Gastrocnemius medialis (tissue), 4 donors: ENCODE results near the gene ILKAP. TPM values are rescaled to one million over a fixed set of nuclear protein-coding genes. Genes with fewer than 3 reads are reported as not detected.

Experiments used
- ATAC-seq, 2 donors: fragments of 150-250 bp; one replicate each; pipeline ENCODE4 v1.9.1; 2016
- DNase-seq, 2 donors: peaks; one replicate each; pipeline ENCODE4 v3.0.0-alpha.2; 2019
- H3K27ac ChIP-seq, 4 donors: fragments of 200-600 bp; sonication (generic); 1 replicate in 1 of 4; 2 replicates in 3 of 4; pipeline ENCODE4 v1.5.1; 2016 to 2018; ENCODE audit warnings: mild to moderate bottlenecking in 2 of 4, moderate library complexity in 1 of 4
- H3K27me3 ChIP-seq, 3 donors: fragments of 200-600 bp; sonication (generic) in 2 of 3; 1 replicate in 1 of 3; 2 replicates in 2 of 3; pipeline versions ENCODE4 v1.5.1 to v1.6.0; 2016 to 2019; ENCODE audit warnings: mild to moderate bottlenecking in 1 of 3, moderate library complexity in 1 of 3
- H3K36me3 ChIP-seq, 2 donors: fragments of 200-600 bp; sonication (generic) in 1 of 2; one replicate each; pipeline ENCODE4 v1.5.1; 2017 to 2018
- H3K4me1 ChIP-seq, 2 donors: fragments of 200-600 bp; sonication (generic) in 1 of 2; one replicate each; pipeline ENCODE4 v1.5.1; 2016 to 2017; ENCODE audit warnings: mild to moderate bottlenecking in 2 of 2
- H3K4me3 ChIP-seq, 4 donors: fragments of 200-600 bp; sonication (generic) in 3 of 4; 1 replicate in 1 of 4; 2 replicates in 3 of 4; pipeline ENCODE4 v1.5.1; 2016 to 2019; ENCODE audit warnings: mild to moderate bottlenecking in 2 of 4
- H3K9me3 ChIP-seq, 3 donors: fragments of 200-600 bp; sonication (generic) in 2 of 3; 1 replicate in 1 of 3; 2 replicates in 2 of 3; pipeline ENCODE4 v1.5.1; 2016 to 2019
- CTCF ChIP-seq, 5 experiments: fragments of 450-650 bp in 3 of 5; fragments of 200-600 bp in 2 of 5; sonication (generic) in 2 of 5; IDR thresholded peaks in 4 of 5; conservative IDR thresholded peaks in 1 of 5; 1 replicate in 4 of 5; 2 replicates in 1 of 5; pipeline ENCODE4 v1.5.1; 2016 to 2019; ENCODE audit warnings: antibody characterized with exemption in 5 of 5, mild to moderate bottlenecking in 3 of 5, moderate library complexity in 3 of 5
- POLR2A ChIP-seq, 2 donors: fragments of 450-650 bp; IDR thresholded peaks; one replicate each; pipeline ENCODE4 v1.6.1; 2017; ENCODE audit warnings: antibody characterized with exemption in 2 of 2, mild to moderate bottlenecking in 2 of 2, moderate library complexity in 2 of 2
- in situ Hi-C, 4 donors: fragments of 200-750 bp; cut with MboI; loops; one replicate each; pipeline versions ENCODE4 v1.15.0 to v1.8.0; 2017; ENCODE audit warnings: low sequenced_read_pairs in 4 of 4
- intact Hi-C: fragments of 100-400 bp; cut with DNase I; formaldehyde crosslinking; loops from one replicate; pipeline ENCODE4 v1.15.1; 2023; ENCODE audit warnings: low total_unique reads
- total RNA-seq, 4 donors: library from RNA; depleted of rRNA; stranded (reverse); fragments of >200 nt; gene quantifications; one replicate each; pipeline versions ENCODE4 v1.1.0 to v1.2.3, GENCODE V29; 2016

Gene ILKAP
- total RNA-seq, 4 donors from 2014 or later: 16.6 to 30.1 (median 23.3) TPM

- intact Hi-C loops: no loop called here
- Histone ChIP-seq H3K4me3 (no peak overlapping the region), H3K27me3 (no peaks in the 10 kb centered on the region), H3K27ac (no peak overlapping the region), H3K4me1 (peaks cover 6 to 9% of the 10 kb centered on the region in 2 donors), H3K36me3 (no peaks in the 10 kb centered on the region), H3K9me3 (no peaks in the 10 kb centered on the region)
- ATAC-seq (no peak), DNase-seq (no peak)
- in situ Hi-C loops: no loop called here
- TF ChIP-seq CTCF (IDR thresholded peaks at IDR 0.05 in 4 of 5, conservative IDR thresholded peaks at IDR 0.05 in 1 of 5): no peak
- no peak for TF ChIP-seq POLR2A (IDR thresholded peaks at IDR 0.05)
Measured at GRCh38 chr2:238207006-238207405, 3.5 kb upstream of the ILKAP start.

GRCh38 chr2:238203973-238204683, 633 bp upstream of the ILKAP start:
- Histone ChIP-seq H3K36me3 (no peaks in the 10 kb centered on the region), H3K4me1 (peaks cover 28 to 37% of the 10 kb centered on the region in 2 donors), H3K27me3 (no peaks in the 10 kb centered on the region), H3K4me3 (peak overlapping the region; percentile 51 to 85 (median 66)), H3K9me3 (no peaks in the 10 kb centered on the region), H3K27ac (peak overlapping the region; percentile 83 to 94 (median 91))
- in situ Hi-C loops: no loop called here
- intact Hi-C loops: loop anchor here (2.0 kb wide), 3 partner anchors 85 to 345 kb away; partner anchors contain the start of genes PER2, RAMP1 and SCLY
- DNase-seq (no peak), ATAC-seq (peak; percentile 22 to 43)
- TF ChIP-seq CTCF (IDR thresholded peaks at IDR 0.05 in 4 of 5, conservative IDR thresholded peaks at IDR 0.05 in 1 of 5) (no peak), POLR2A (IDR thresholded peaks at IDR 0.05) (no peak)

GRCh38 chr2:238202326-238203093, 985 bp downstream of the ILKAP start:
- in situ Hi-C loops: no loop called here
- intact Hi-C loops: loop anchor here (2.0 kb wide), 3 partner anchors 86 to 344 kb away; partner anchors contain the start of genes PER2, RAMP1 and SCLY
- Histone ChIP-seq H3K4me1 (peaks cover 36 to 44% of the 10 kb centered on the region in 2 donors), H3K9me3 (no peaks in the 10 kb centered on the region), H3K27ac (peak overlapping the region; percentile 83 to 94 (median 91)), H3K36me3 (no peaks in the 10 kb centered on the region), H3K27me3 (no peaks in the 10 kb centered on the region), H3K4me3 (peak overlapping the region; percentile 56 to 70 (median 66))
- ATAC-seq (no peak), DNase-seq (no peak)
- TF ChIP-seq POLR2A (IDR thresholded peaks at IDR 0.05) (no peak), CTCF (IDR thresholded peaks at IDR 0.05 in 4 of 5, conservative IDR thresholded peaks at IDR 0.05 in 1 of 5) (no peak)

- TF ChIP-seq POLR2A (IDR thresholded peaks at IDR 0.05): no peak
- TF ChIP-seq CTCF (IDR thresholded peaks at IDR 0.05 in 4 of 5, conservative IDR thresholded peaks at IDR 0.05 in 1 of 5): no peak
- peaks cover under 1 to 10% of the 10 kb centered on the region in 2 donors for H3K4me1 ChIP-seq
- peak overlapping the region in 1 of 4 donors; percentile 31 for H3K27ac ChIP-seq
- in situ Hi-C loops: no loop called here
- no peaks in the 10 kb centered on the region for H3K9me3 ChIP-seq
- ATAC-seq (peak in 1 of 2 donors; percentile 84), DNase-seq (no peak)
- intact Hi-C loops: no loop called here
- no peak overlapping the region for H3K4me3 ChIP-seq
- H3K27me3 ChIP-seq: no peaks in the 10 kb centered on the region
- peaks cover 7 to 89% of the 10 kb centered on the region in 2 donors for H3K36me3 ChIP-seq
Measured at GRCh38 chr2:238190445-238190844, 13.1 kb downstream of the ILKAP start.
